DMS 273 (cell line): ENCODE results near the gene LYSET.
"Not testable (repeated sequence)": the region's sequence is repeated elsewhere in the genome, so short reads cannot be mapped to it uniquely, and the experiment has no call there.

Experiments
- DNase-seq: peaks from one replicate; lab custom pipeline; 2025; ENCODE audit not compliant: unreplicated experiment; lab: John Stamatoyannopoulos, UW

The LYSET gene

GRCh38 chr14:93168610-93169009 lies 16.5 kb upstream of the LYSET start:
- not testable (repeated sequence) for DNase-seq

- DNase-seq = not testable (repeated sequence)
Measured at GRCh38 chr14:93169619-93170018, 15.5 kb upstream of the LYSET start.

- DNase-seq = not testable (repeated sequence)
Measured at GRCh38 chr14:93170141-93170540, 15.0 kb upstream of the LYSET start.

GRCh38 chr14:93171376-93171775 lies 13.7 kb upstream of the LYSET start:
- DNase-seq = no peak

- peak; percentile 28 for DNase-seq
Measured at GRCh38 chr14:93173943-93174395, 11.1 kb upstream of the LYSET start.

- not testable (repeated sequence) for DNase-seq
Measured at GRCh38 chr14:93174731-93175130, 10.4 kb upstream of the LYSET start.

- DNase-seq = no peak
Measured at GRCh38 chr14:93175492-93175891, 9.6 kb upstream of the LYSET start.

GRCh38 chr14:93183596-93184317 lies 1.4 kb upstream of the LYSET start:
- no peak for DNase-seq

- DNase-seq = no peak
Measured at GRCh38 chr14:93185349-93185720, 218 bp downstream of the LYSET start.

GRCh38 chr14:93186466-93186865 lies 1.3 kb downstream of the LYSET start:
- no peak for DNase-seq

GRCh38 chr14:93186956-93187355 lies 1.8 kb downstream of the LYSET start:
- DNase-seq = no peak

- no peak for DNase-seq
Measured at GRCh38 chr14:93195316-93195999, 10.3 kb downstream of the LYSET start.

- no peak for DNase-seq
Measured at GRCh38 chr14:93199031-93199430, 13.9 kb downstream of the LYSET start.

GRCh38 chr14:93200553-93200952 lies 15.4 kb downstream of the LYSET start:
- DNase-seq = no peak

GRCh38 chr14:93201155-93201704 lies 16.1 kb downstream of the LYSET start:
- no peak for DNase-seq

GRCh38 chr14:93206793-93207467 lies 21.8 kb downstream of the LYSET start, which contains the start of the genes GON7 and UBR7:
Gene GON7 (minus strand): TSS chr14:93207065. CDS start chr14:93207037, 28 bp downstream.
Gene UBR7 (plus strand): TSS chr14:93207256. CDS start chr14:93207292, 36 bp downstream.
- DNase-seq = peak; percentile 99

GRCh38 chr14:93207468-93208308 lies 22.6 kb downstream of the LYSET start:
- DNase-seq = peak; percentile 58

GRCh38 chr14:93212432-93212831 lies 27.3 kb downstream of the LYSET start:
- no peak for DNase-seq

- DNase-seq = no peak
Measured at GRCh38 chr14:93214598-93214997, 29.5 kb downstream of the LYSET start.

- DNase-seq = peak; percentile 76
Measured at GRCh38 chr14:93219103-93219726, 34.1 kb downstream of the LYSET start.
